Measurements from ENCODE around the gene NETO1.

The NETO1 gene

GRCh38 chr18:72833471-72833870, 34.3 kb downstream of the NETO1 start:
- Mint-ChIP-seq H3K27ac (ENCODE audit: low read depth) (no peak overlapping the region), H3K4me3 (no peak overlapping the region), H3K4me1 (no peaks in the 10 kb centered on the region), H3K36me3 (ENCODE audit: insufficient read depth) (peaks cover 2% of the 10 kb centered on the region), H3K9me3 (peaks cover 42% of the 10 kb centered on the region), H3K27me3 (no peaks in the 10 kb centered on the region)
- DNase-seq (ENCODE audit: low spot score in 2 of 2) (no peak), ATAC-seq (replicated peaks; ENCODE audit: extremely low read depth, poor library complexity, severe bottlenecking) (no peak)

GRCh38 chr18:72830109-72830508, 37.7 kb downstream of the NETO1 start:
- H3K4me1 Mint-ChIP-seq = no peaks in the 10 kb centered on the region
- DNase-seq (ENCODE audit: low spot score in 2 of 2) = no peak
- peaks cover 2% of the 10 kb centered on the region for H3K36me3 Mint-ChIP-seq (ENCODE audit: insufficient read depth)
- no peak for ATAC-seq (replicated peaks; ENCODE audit: extremely low read depth, poor library complexity, severe bottlenecking)
- no peak overlapping the region for H3K27ac Mint-ChIP-seq (ENCODE audit: low read depth)
- no peak overlapping the region for H3K4me3 Mint-ChIP-seq
- peaks cover 32% of the 10 kb centered on the region for H3K9me3 Mint-ChIP-seq
- no peaks in the 10 kb centered on the region for H3K27me3 Mint-ChIP-seq

GRCh38 chr18:72828601-72829000, 39.2 kb downstream of the NETO1 start:
- DNase-seq (ENCODE audit: low spot score in 2 of 2) = no peak
- ATAC-seq (replicated peaks; ENCODE audit: extremely low read depth, poor library complexity, severe bottlenecking) = no peak
- peaks cover 26% of the 10 kb centered on the region for H3K9me3 Mint-ChIP-seq
- no peak overlapping the region for H3K4me3 Mint-ChIP-seq
- H3K4me1 Mint-ChIP-seq = no peaks in the 10 kb centered on the region
- H3K27ac Mint-ChIP-seq (ENCODE audit: low read depth) = no peak overlapping the region
- H3K36me3 Mint-ChIP-seq (ENCODE audit: insufficient read depth) = peaks cover 2% of the 10 kb centered on the region
- no peaks in the 10 kb centered on the region for H3K27me3 Mint-ChIP-seq

- H3K4me3 Mint-ChIP-seq = no peak overlapping the region
- DNase-seq (ENCODE audit: low spot score in 2 of 2) = no peak
- no peaks in the 10 kb centered on the region for H3K27me3 Mint-ChIP-seq
- H3K4me1 Mint-ChIP-seq = no peaks in the 10 kb centered on the region
- no peak for ATAC-seq (replicated peaks; ENCODE audit: extremely low read depth, poor library complexity, severe bottlenecking)
- H3K36me3 Mint-ChIP-seq (ENCODE audit: insufficient read depth) = peaks cover 2% of the 10 kb centered on the region
- H3K27ac Mint-ChIP-seq (ENCODE audit: low read depth) = no peak overlapping the region
- peaks cover 28% of the 10 kb centered on the region for H3K9me3 Mint-ChIP-seq
Measured at GRCh38 chr18:72826736-72827135, 41.1 kb downstream of the NETO1 start.

- DNase-seq (ENCODE audit: low spot score in 2 of 2) (no peak), ATAC-seq (replicated peaks; ENCODE audit: extremely low read depth, poor library complexity, severe bottlenecking) (no peak)
- Mint-ChIP-seq H3K4me3 (no peak overlapping the region), H3K36me3 (ENCODE audit: insufficient read depth) (no peaks in the 10 kb centered on the region), H3K27ac (ENCODE audit: low read depth) (no peak overlapping the region), H3K4me1 (no peaks in the 10 kb centered on the region), H3K27me3 (no peaks in the 10 kb centered on the region), H3K9me3 (peaks cover 15% of the 10 kb centered on the region)
Measured at GRCh38 chr18:72823345-72823744, 44.4 kb downstream of the NETO1 start.

- no peaks in the 10 kb centered on the region for H3K4me1 Mint-ChIP-seq
- no peak overlapping the region for H3K27ac Mint-ChIP-seq (ENCODE audit: low read depth)
- DNase-seq (ENCODE audit: low spot score in 2 of 2) = no peak
- no peak overlapping the region for H3K4me3 Mint-ChIP-seq
- no peaks in the 10 kb centered on the region for H3K36me3 Mint-ChIP-seq (ENCODE audit: insufficient read depth)
- H3K9me3 Mint-ChIP-seq = peaks cover 21% of the 10 kb centered on the region
- ATAC-seq (replicated peaks; ENCODE audit: extremely low read depth, poor library complexity, severe bottlenecking) = no peak
- H3K27me3 Mint-ChIP-seq = no peaks in the 10 kb centered on the region
Measured at GRCh38 chr18:72822202-72822601, 45.6 kb downstream of the NETO1 start.

GRCh38 chr18:72820571-72820970, 47.2 kb downstream of the NETO1 start:
- DNase-seq (ENCODE audit: low spot score in 2 of 2) (no peak), ATAC-seq (replicated peaks; ENCODE audit: extremely low read depth, poor library complexity, severe bottlenecking) (no peak)
- H3K4me3 Mint-ChIP-seq = no peak overlapping the region
- peaks cover 23% of the 10 kb centered on the region for H3K9me3 Mint-ChIP-seq
- H3K36me3 Mint-ChIP-seq (ENCODE audit: insufficient read depth) = no peaks in the 10 kb centered on the region
- no peak overlapping the region for H3K27ac Mint-ChIP-seq (ENCODE audit: low read depth)
- no peaks in the 10 kb centered on the region for H3K27me3 Mint-ChIP-seq
- no peaks in the 10 kb centered on the region for H3K4me1 Mint-ChIP-seq

GRCh38 chr18:72819050-72819449, 48.7 kb downstream of the NETO1 start:
- Mint-ChIP-seq H3K4me3 (no peak overlapping the region), H3K36me3 (ENCODE audit: insufficient read depth) (no peaks in the 10 kb centered on the region), H3K4me1 (no peaks in the 10 kb centered on the region), H3K27me3 (no peaks in the 10 kb centered on the region), H3K27ac (ENCODE audit: low read depth) (no peak overlapping the region), H3K9me3 (peaks cover 25% of the 10 kb centered on the region)
- ATAC-seq (replicated peaks; ENCODE audit: extremely low read depth, poor library complexity, severe bottlenecking) (no peak), DNase-seq (ENCODE audit: low spot score in 2 of 2) (no peak)

- no peak overlapping the region for H3K4me3 Mint-ChIP-seq
- H3K36me3 Mint-ChIP-seq (ENCODE audit: insufficient read depth) = no peaks in the 10 kb centered on the region
- H3K4me1 Mint-ChIP-seq = no peaks in the 10 kb centered on the region
- DNase-seq (ENCODE audit: low spot score in 2 of 2) = no peak
- peaks cover 28% of the 10 kb centered on the region for H3K9me3 Mint-ChIP-seq
- no peak overlapping the region for H3K27ac Mint-ChIP-seq (ENCODE audit: low read depth)
- no peaks in the 10 kb centered on the region for H3K27me3 Mint-ChIP-seq
- no peak for ATAC-seq (replicated peaks; ENCODE audit: extremely low read depth, poor library complexity, severe bottlenecking)
Measured at GRCh38 chr18:72811047-72811446, 56.7 kb downstream of the NETO1 start.

GRCh38 chr18:72808680-72809079, 59.1 kb downstream of the NETO1 start:
- Mint-ChIP-seq H3K36me3 (ENCODE audit: insufficient read depth) (no peaks in the 10 kb centered on the region), H3K4me1 (no peaks in the 10 kb centered on the region), H3K27me3 (no peaks in the 10 kb centered on the region), H3K27ac (ENCODE audit: low read depth) (no peak overlapping the region), H3K9me3 (peaks cover 26% of the 10 kb centered on the region), H3K4me3 (no peak overlapping the region)
- no peak for DNase-seq (ENCODE audit: low spot score in 2 of 2)
- no peak for ATAC-seq (replicated peaks; ENCODE audit: extremely low read depth, poor library complexity, severe bottlenecking)

- Mint-ChIP-seq H3K4me1 (no peaks in the 10 kb centered on the region), H3K4me3 (no peak overlapping the region), H3K27me3 (no peaks in the 10 kb centered on the region), H3K27ac (ENCODE audit: low read depth) (no peak overlapping the region), H3K36me3 (ENCODE audit: insufficient read depth) (no peaks in the 10 kb centered on the region), H3K9me3 (peaks cover 24% of the 10 kb centered on the region)
- no peak for DNase-seq (ENCODE audit: low spot score in 2 of 2)
- ATAC-seq (replicated peaks; ENCODE audit: extremely low read depth, poor library complexity, severe bottlenecking) = no peak
Measured at GRCh38 chr18:72799106-72799505, 68.7 kb downstream of the NETO1 start.

- ATAC-seq (replicated peaks; ENCODE audit: extremely low read depth, poor library complexity, severe bottlenecking) = no peak
- DNase-seq (ENCODE audit: low spot score in 2 of 2) = no peak
- Mint-ChIP-seq H3K36me3 (ENCODE audit: insufficient read depth) (no peaks in the 10 kb centered on the region), H3K4me1 (no peaks in the 10 kb centered on the region), H3K27ac (ENCODE audit: low read depth) (no peak overlapping the region), H3K9me3 (peaks cover 5% of the 10 kb centered on the region), H3K4me3 (no peak overlapping the region), H3K27me3 (no peaks in the 10 kb centered on the region)
Measured at GRCh38 chr18:72783530-72783929, 84.3 kb downstream of the NETO1 start.

GRCh38 chr18:72774914-72775313, 92.9 kb downstream of the NETO1 start:
- Mint-ChIP-seq H3K27me3 (no peaks in the 10 kb centered on the region), H3K9me3 (peaks cover 11% of the 10 kb centered on the region), H3K36me3 (ENCODE audit: insufficient read depth) (no peaks in the 10 kb centered on the region), H3K27ac (ENCODE audit: low read depth) (no peak overlapping the region), H3K4me3 (no peak overlapping the region), H3K4me1 (no peaks in the 10 kb centered on the region)
- ATAC-seq (replicated peaks; ENCODE audit: extremely low read depth, poor library complexity, severe bottlenecking) (no peak), DNase-seq (ENCODE audit: low spot score in 2 of 2) (no peak)

- no peak for ATAC-seq (replicated peaks; ENCODE audit: extremely low read depth, poor library complexity, severe bottlenecking)
- Mint-ChIP-seq H3K4me3 (no peak overlapping the region), H3K4me1 (no peaks in the 10 kb centered on the region), H3K27ac (ENCODE audit: low read depth) (no peak overlapping the region), H3K9me3 (peaks cover 16% of the 10 kb centered on the region), H3K36me3 (ENCODE audit: insufficient read depth) (no peaks in the 10 kb centered on the region), H3K27me3 (no peaks in the 10 kb centered on the region)
- no peak for DNase-seq (ENCODE audit: low spot score in 2 of 2)
Measured at GRCh38 chr18:72772916-72773315, 94.9 kb downstream of the NETO1 start.

Data from central memory CD8-positive, alpha-beta T cell (primary cell).